Measurements from ENCODE around the gene ADGRG3. TPM values are rescaled to one million over a fixed set of nuclear protein-coding genes. Genes with fewer than 3 reads are reported as not detected.
A peak's percentile ranks its signal among the peaks of the same experiment; 100 is the strongest.

The ADGRG3 gene
- total and polyA plus RNA-seq, 2 of the 13 experiments (the other 11 are each of a cell fraction or from before 2014, with no cell fraction given): 2.7 to 11.8 TPM

DNA sequence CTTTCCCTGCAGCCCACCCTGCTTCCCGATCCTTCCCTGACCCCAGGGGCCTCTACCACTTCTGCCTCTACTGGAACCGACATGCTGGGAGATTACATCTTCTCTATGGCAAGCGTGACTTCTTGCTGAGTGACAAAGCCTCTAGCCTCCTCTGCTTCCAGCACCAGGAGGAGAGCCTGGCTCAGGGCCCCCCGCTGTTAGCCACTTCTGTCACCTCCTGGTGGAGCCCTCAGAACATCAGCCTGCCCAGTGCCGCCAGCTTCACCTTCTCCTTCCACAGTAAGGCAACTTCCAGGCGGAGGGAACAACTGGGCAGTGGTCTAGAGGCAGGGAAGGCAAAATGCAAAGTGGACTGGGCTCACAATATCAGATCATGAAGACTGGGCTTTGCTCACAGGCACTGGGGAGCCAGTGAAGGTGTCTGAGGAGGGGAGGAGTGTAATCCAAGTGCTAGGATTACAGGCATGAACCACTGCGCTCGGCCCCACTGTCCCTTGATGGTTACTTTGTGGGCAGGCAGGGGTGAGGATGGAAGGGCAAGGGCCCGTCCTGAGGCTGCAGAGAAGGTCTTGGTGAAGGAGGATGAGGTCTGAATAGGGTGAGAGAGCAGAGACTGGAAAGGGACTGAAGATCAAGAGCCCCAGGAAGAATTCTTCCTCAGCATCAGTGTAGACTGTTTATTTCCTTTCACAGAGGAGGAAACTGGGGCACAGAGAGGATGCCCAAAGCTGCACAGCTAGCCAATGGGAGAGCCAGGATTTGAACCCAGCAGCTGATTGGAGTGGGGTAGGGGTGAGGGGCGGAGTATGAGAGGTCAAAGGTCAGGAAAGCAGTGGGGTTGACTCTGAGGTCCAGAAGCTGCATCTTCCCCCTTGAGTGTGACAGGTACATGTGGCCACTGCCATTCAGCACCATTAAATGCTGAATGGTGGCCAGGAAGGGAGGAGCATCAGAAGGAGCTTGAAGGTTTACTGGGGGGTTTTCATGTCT, 16.5 kb upstream of the ADGRG3 start (continued):
- TF ChIP-seq, protein P1, sequence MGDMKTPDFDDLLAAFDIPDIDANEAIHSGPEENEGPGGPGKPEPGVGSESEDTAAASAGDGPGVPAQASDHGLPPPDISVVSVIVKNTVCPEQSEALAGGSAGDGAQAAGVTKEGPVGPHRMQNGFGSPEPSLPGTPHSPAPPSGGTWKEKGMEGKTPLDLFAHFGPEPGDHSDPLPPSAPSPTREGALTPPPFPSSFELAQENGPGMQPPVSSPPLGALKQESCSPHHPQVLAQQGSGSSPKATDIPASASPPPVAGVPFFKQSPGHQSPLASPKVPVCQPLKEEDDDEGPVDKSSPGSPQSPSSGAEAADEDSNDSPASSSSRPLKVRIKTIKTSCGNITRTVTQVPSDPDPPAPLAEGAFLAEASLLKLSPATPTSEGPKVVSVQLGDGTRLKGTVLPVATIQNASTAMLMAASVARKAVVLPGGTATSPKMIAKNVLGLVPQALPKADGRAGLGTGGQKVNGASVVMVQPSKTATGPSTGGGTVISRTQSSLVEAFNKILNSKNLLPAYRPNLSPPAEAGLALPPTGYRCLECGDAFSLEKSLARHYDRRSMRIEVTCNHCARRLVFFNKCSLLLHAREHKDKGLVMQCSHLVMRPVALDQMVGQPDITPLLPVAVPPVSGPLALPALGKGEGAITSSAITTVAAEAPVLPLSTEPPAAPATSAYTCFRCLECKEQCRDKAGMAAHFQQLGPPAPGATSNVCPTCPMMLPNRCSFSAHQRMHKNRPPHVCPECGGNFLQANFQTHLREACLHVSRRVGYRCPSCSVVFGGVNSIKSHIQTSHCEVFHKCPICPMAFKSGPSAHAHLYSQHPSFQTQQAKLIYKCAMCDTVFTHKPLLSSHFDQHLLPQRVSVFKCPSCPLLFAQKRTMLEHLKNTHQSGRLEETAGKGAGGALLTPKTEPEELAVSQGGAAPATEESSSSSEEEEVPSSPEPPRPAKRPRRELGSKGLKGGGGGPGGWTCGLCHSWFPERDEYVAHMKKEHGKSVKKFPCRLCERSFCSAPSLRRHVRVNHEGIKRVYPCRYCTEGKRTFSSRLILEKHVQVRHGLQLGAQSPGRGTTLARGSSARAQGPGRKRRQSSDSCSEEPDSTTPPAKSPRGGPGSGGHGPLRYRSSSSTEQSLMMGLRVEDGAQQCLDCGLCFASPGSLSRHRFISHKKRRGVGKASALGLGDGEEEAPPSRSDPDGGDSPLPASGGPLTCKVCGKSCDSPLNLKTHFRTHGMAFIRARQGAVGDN (CRISPR knock-in tag; IDR thresholded peaks at IDR 0.05): peak; percentile 30; the same call in 1 of the 2 replicates
- TF ChIP-seq NR2C2 (CRISPR knock-in tag; IDR thresholded peaks at IDR 0.05; ENCODE audit: borderline replicate concordance) (peak; percentile 55; the same call in 1 of the 2 replicates), ZSCAN25 (CRISPR knock-in tag; IDR thresholded peaks at IDR 0.05) (peak; percentile 49; the same call in 1 of the 2 replicates), PRMT3 (CRISPR knock-in tag; IDR thresholded peaks at IDR 0.05; ENCODE audit: borderline replicate concordance, low read depth) (no peak), MXI1 (IDR thresholded peaks at IDR 0.05; ENCODE audit: borderline replicate concordance, low read depth, low read length) (no peak), STAG1 (CRISPR knock-in tag; IDR thresholded peaks at IDR 0.05) (peak; percentile 73), CC2D1A (CRISPR knock-in tag; IDR thresholded peaks at IDR 0.05) (no peak)
- TF ChIP-seq, protein P2, sequence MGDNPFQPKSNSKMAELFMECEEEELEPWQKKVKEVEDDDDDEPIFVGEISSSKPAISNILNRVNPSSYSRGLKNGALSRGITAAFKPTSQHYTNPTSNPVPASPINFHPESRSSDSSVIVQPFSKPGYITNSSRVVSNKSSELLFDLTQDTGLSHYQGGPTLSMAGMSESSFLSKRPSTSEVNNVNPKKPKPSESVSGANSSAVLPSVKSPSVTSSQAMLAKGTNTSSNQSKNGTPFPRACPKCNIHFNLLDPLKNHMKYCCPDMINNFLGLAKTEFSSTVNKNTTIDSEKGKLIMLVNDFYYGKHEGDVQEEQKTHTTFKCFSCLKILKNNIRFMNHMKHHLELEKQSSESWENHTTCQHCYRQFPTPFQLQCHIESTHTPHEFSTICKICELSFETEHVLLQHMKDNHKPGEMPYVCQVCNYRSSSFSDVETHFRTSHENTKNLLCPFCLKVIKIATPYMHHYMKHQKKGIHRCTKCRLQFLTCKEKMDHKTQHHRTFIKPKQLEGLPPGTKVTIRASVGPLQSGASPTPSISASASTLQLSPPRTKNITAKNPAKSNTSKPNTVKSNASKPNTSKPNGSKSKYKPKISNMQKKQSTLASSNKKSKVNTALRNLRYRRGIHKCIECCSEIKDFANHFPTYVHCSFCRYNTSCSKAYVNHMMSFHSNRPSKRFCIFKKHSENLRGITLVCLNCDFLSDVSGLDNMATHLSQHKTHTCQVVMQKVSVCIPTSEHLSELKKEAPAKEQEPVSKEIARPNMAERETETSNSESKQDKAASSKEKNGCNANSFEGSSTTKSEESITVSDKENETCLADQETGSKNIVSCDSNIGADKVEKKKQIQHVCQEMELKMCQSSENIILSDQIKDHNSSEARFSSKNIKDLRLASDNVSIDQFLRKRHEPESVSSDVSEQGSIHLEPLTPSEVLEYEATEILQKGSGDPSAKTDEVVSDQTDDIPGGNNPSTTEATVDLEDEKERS (CRISPR knock-in tag; IDR thresholded peaks at IDR 0.05): no peak
- TF ChIP-seq, protein P3, sequence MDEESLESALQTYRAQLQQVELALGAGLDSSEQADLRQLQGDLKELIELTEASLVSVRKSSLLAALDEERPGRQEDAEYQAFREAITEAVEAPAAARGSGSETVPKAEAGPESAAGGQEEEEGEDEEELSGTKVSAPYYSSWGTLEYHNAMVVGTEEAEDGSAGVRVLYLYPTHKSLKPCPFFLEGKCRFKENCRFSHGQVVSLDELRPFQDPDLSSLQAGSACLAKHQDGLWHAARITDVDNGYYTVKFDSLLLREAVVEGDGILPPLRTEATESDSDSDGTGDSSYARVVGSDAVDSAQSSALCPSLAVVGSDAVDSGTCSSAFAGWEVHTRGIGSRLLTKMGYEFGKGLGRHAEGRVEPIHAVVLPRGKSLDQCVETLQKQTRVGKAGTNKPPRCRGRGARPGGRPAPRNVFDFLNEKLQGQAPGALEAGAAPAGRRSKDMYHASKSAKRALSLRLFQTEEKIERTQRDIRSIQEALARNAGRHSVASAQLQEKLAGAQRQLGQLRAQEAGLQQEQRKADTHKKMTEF (CRISPR knock-in tag; IDR thresholded peaks at IDR 0.05): no peak
- TF ChIP-seq, protein P4, sequence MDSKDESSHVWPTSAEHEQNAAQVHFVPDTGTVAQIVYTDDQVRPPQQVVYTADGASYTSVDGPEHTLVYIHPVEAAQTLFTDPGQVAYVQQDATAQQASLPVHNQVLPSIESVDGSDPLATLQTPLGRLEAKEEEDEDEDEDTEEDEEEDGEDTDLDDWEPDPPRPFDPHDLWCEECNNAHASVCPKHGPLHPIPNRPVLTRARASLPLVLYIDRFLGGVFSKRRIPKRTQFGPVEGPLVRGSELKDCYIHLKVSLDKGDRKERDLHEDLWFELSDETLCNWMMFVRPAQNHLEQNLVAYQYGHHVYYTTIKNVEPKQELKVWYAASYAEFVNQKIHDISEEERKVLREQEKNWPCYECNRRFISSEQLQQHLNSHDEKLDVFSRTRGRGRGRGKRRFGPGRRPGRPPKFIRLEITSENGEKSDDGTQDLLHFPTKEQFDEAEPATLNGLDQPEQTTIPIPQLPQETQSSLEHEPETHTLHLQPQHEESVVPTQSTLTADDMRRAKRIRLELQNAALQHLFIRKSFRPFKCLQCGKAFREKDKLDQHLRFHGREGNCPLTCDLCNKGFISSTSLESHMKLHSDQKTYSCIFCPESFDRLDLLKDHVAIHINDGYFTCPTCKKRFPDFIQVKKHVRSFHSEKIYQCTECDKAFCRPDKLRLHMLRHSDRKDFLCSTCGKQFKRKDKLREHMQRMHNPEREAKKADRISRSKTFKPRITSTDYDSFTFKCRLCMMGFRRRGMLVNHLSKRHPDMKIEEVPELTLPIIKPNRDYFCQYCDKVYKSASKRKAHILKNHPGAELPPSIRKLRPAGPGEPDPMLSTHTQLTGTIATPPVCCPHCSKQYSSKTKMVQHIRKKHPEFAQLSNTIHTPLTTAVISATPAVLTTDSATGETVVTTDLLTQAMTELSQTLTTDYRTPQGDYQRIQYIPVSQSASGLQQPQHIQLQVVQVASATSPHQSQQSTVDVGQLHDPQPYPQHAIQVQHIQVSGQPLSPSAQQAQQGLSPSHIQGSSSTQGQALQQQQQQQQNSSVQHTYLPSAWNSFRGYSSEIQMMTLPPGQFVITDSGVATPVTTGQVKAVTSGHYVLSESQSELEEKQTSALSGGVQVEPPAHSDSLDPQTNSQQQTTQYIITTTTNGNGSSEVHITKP (CRISPR knock-in tag; IDR thresholded peaks at IDR 0.05; ENCODE audit: low read depth): no peak
- TF ChIP-seq, protein P5, sequence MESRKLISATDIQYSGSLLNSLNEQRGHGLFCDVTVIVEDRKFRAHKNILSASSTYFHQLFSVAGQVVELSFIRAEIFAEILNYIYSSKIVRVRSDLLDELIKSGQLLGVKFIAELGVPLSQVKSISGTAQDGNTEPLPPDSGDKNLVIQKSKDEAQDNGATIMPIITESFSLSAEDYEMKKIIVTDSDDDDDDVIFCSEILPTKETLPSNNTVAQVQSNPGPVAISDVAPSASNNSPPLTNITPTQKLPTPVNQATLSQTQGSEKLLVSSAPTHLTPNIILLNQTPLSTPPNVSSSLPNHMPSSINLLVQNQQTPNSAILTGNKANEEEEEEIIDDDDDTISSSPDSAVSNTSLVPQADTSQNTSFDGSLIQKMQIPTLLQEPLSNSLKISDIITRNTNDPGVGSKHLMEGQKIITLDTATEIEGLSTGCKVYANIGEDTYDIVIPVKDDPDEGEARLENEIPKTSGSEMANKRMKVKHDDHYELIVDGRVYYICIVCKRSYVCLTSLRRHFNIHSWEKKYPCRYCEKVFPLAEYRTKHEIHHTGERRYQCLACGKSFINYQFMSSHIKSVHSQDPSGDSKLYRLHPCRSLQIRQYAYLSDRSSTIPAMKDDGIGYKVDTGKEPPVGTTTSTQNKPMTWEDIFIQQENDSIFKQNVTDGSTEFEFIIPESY (CRISPR knock-in tag; IDR thresholded peaks at IDR 0.05): peak; percentile 80

Data from HepG2 (cell line).